Measurements from ENCODE around the gene CASZ1. TPM values are rescaled to one million over a fixed set of nuclear protein-coding genes. Genes with fewer than 3 reads are reported as not detected.
A peak's percentile ranks its signal among the peaks of the same experiment; 100 is the strongest.

Gene CASZ1
- total and polyA plus RNA-seq, 9 of the 15 experiments (the other 6 are each of a cell fraction or from before 2014, with no cell fraction given) = 0.01 to 4.0 (median 0.76) TPM; not detected in 1

- Histone ChIP-seq H3K9me1 (ENCODE audit: control insufficient read depth, insufficient read depth, low read length) (no peaks in the 10 kb centered on the region), H3K27me3 (ENCODE audit: control insufficient read depth in 2 of 2, insufficient read depth in 2 of 2, low read length in 2 of 2) (peaks cover 40 to 61% of the 10 kb centered on the region in 2 experiments), H3K27ac (ENCODE audit: extremely low read depth, low read depth, low read length) (no peak overlapping the region), H3K36me3 (ENCODE audit: control insufficient read depth, insufficient read depth, low read length) (no peaks in the 10 kb centered on the region), H3K4me2 (ENCODE audit: insufficient read depth, low read length) (no peak overlapping the region), H2AFZ (ENCODE audit: low read depth, low read length) (no peak overlapping the region), H4K20me1 (replicated peaks; ENCODE audit: control insufficient read depth, insufficient read depth, low read length) (0 out of 2 replicates have a peak, but pooled peaks cover 2% of the 10 kb centered on the region), H3K4me3 (no peak overlapping the region), H3K4me1 (replicated peaks in 1 of 2; ENCODE audit: control insufficient read depth in 2 of 2, insufficient read depth in 2 of 2, low read length in 2 of 2) (peaks cover 0 to 13% of the 10 kb centered on the region in 2 experiments; a peak in 2 of 5 replicates), H3K9ac (ENCODE audit: insufficient read depth in 1 of 2, low read depth in 2 of 2, low read length in 2 of 2) (no peak overlapping the region), H3K79me2 (ENCODE audit: control insufficient read depth, insufficient read depth, low read length) (no peaks in the 10 kb centered on the region), H3K9me3 (replicated peaks; ENCODE audit: control insufficient read depth, insufficient read depth, low read depth, low read length) (no peaks in the 10 kb centered on the region)
- WGBS (ENCODE audit: insufficient coverage, low coverage, missing lambda C conversion rate) = 0% methylated on average over 3 of the region's 3 CpGs
- CTCF ChIA-PET (ENCODE audit: low intra/inter-chr PET ratio) = no interaction called here
- in situ Hi-C loops (cut with MboI) (no loop called here), intact Hi-C loops (cut with micrococcal nuclease) (no loop called here)
- FAIRE-seq = no peak
- TF ChIP-seq ZFPM2 (CRISPR knock-in tag; IDR thresholded peaks at IDR 0.05) (no peak), ZNF57 (CRISPR knock-in tag; IDR thresholded peaks at IDR 0.05) (no peak), ZNF511 (CRISPR knock-in tag; IDR thresholded peaks at IDR 0.05) (no peak), NFATC3 (IDR thresholded peaks at IDR 0.05) (no peak), ZNF41 (CRISPR knock-in tag; conservative IDR thresholded peaks at IDR 0.05) (no peak), CTBP1 (IDR thresholded peaks at IDR 0.05; ENCODE audit: borderline replicate concordance) (no peak), JUNB (CRISPR knock-in tag; conservative IDR thresholded peaks at IDR 0.05) (no peak), HNRNPH1 (optimal IDR thresholded peaks at IDR 0.05; ENCODE audit: low read depth, low read length) (no peak), KDM1A (IDR thresholded peaks at IDR 0.05) (peak; percentile 13 to 57; a peak in 2 of 4 replicates), SMAD3 (CRISPR knock-in tag; conservative IDR thresholded peaks at IDR 0.05) (no peak), RBM25 (IDR thresholded peaks at IDR 0.05; ENCODE audit: low read depth, low read length, severe bottlenecking) (peak; percentile 70), POLR3G (IDR thresholded peaks at IDR 0.05; ENCODE audit: extremely low read depth, insufficient read length, insufficient replicate concordance) (no peak), ZNF263 (CRISPR knock-in tag; IDR thresholded peaks at IDR 0.05; ENCODE audit: borderline replicate concordance) (no peak)
- no TSS peak for BruUV-seq (replicated peaks)
- DNase-seq (ENCODE audit: extremely low read depth in 1 of 4, low spot score in 3 of 4) = no peak
- ATAC-seq = no peak
- POLR2A ChIA-PET = interaction anchor here (0.6 to 1.8 kb wide), 3 partner anchors 9 to 147 kb away, joined by 3 to 7 read pairs (median 4); no protein-coding TSS in a partner anchor
Measured at GRCh38 chr1:10800778-10801177, 4.3 kb upstream of the CASZ1 start.
